ENCODE results near the gene ABR. TPM values are rescaled to one million over a fixed set of nuclear protein-coding genes. Genes with fewer than 3 reads are reported as not detected.

ABR gene
- total and polyA plus RNA-seq, 2 of the 8 experiments (the other 6 are each of a cell fraction or from before 2014, with no cell fraction given) = 44.8 to 47.2 TPM

DNA sequence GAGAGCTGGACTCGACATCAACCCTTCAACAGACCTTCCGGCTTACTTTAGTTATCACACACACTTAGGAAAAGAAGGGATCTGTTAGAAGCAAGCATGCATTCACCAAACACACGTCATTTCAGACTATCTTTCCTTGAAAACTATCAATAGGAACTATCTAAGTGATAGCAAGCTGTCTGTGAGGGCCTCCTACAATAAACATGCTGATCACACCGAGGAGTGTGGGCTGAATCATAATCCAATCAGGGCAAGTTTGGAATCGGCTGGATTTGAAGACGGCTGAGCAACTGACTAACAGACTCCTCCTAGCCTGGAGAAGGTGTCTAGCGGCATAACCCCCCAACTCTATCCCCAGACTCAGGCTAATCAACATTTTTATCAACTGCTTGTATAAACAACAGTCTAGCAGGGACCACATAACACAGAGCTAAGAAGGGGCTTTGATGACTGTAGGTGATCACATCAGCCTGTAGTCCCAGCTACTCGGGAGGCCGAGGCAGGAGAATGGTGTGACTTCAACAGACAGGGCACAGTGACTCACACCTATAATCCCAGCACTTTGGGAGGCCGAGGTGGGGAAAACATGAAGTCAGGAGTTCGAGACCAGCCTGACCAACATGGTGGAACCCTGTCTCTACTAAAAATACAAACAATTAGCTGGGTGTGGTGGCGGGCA is 214.3 kb downstream of the ABR start (continued):
- TF ChIP-seq USF2 (IDR thresholded peaks at IDR 0.05; ENCODE audit: low read length) = no peak
